HepG2 (cell line): ENCODE data around the gene NIN. TPM values are rescaled to one million over a fixed set of nuclear protein-coding genes. Genes with fewer than 3 reads are reported as not detected.

Experiments used
- GLI4 ChIP-seq: sonication (generic); formaldehyde crosslinking; IDR thresholded peaks from 2 replicates; pipeline ENCODE4 v1.5.1; 2020; ENCODE audit warnings: missing genetic modification reagents, mild to moderate bottlenecking, moderate library complexity, borderline replicate concordance
- HNRNPLL ChIP-seq: fragments of 200-400 bp; formaldehyde crosslinking; IDR thresholded peaks from 2 replicates; pipeline ENCODE4 v1.6.1; 2017; ENCODE audit warnings: mild to moderate bottlenecking, low read depth, low read length; ENCODE audit not compliant: poor library complexity, severe bottlenecking
- JUNB ChIP-seq: sonication (generic); formaldehyde crosslinking; IDR thresholded peaks from 2 replicates; pipeline ENCODE4 v1.8.0; 2022; ENCODE audit warnings: missing genetic modification reagents, mild to moderate bottlenecking, borderline replicate concordance
- MAFK ChIP-seq, 2 experiments: IDR thresholded peaks in 1 of 2; conservative IDR thresholded peaks in 1 of 2; 2 replicates each; pipeline ENCODE4 v1.6.1; 2011; ENCODE audit warnings: improper control_type of control experiment in 2 of 2, low read length in 2 of 2
- NFKB2 ChIP-seq: sonication (generic); formaldehyde crosslinking; IDR thresholded peaks from 2 replicates; pipeline ENCODE4 v1.4.0; 2020; ENCODE audit warnings: missing genetic modification reagents, borderline replicate concordance
- PCBP2 ChIP-seq: fragments of 200-400 bp; formaldehyde crosslinking; optimal IDR thresholded peaks from 2 replicates; pipeline ENCODE3; 2018; ENCODE audit warnings: low read length, low read depth; ENCODE audit not compliant: poor library complexity, severe bottlenecking
- TCF12 ChIP-seq, 2 experiments: fragments of 450-650 bp in 1 of 2; sonication (generic) in 1 of 2; formaldehyde crosslinking in 1 of 2; IDR thresholded peaks; 2 replicates each; pipeline versions ENCODE4 v1.6.1 to v1.8.0; 2017 to 2022; ENCODE audit warnings: antibody characterized with exemption in 1 of 2, mild to moderate bottlenecking in 1 of 2, missing genetic modification reagents in 1 of 2, moderate library complexity in 1 of 2
- ZFAT ChIP-seq: sonication (generic); formaldehyde crosslinking; conservative IDR thresholded peaks from 2 replicates; pipeline ENCODE4 v1.8.1; 2023; ENCODE audit warnings: missing genetic modification reagents, inconsistent platforms
- ZNF12 ChIP-seq: sonication (generic); formaldehyde crosslinking; IDR thresholded peaks from 2 replicates; pipeline ENCODE4 v1.5.0; 2020; ENCODE audit warnings: missing genetic modification reagents
- ZNF24 ChIP-seq: fragments of 450-650 bp; IDR thresholded peaks from 2 replicates; pipeline ENCODE4 v1.6.1; 2017; ENCODE audit warnings: antibody characterized with exemption, mild to moderate bottlenecking
- ZNF296 ChIP-seq: sonication (generic); formaldehyde crosslinking; conservative IDR thresholded peaks from 2 replicates; pipeline ENCODE4 v1.5.0; 2020; ENCODE audit warnings: mild to moderate bottlenecking, missing genetic modification reagents
- ZSCAN20 ChIP-seq: sonication (generic); formaldehyde crosslinking; IDR thresholded peaks from 2 replicates; pipeline ENCODE4 v1.4.0; 2020; ENCODE audit warnings: missing genetic modification reagents, mild to moderate bottlenecking, borderline replicate concordance
- polyA plus RNA-seq, 8 experiments: library from polyadenylated mRNA; depleted of rRNA in 3 of 8; stranded (reverse) in 7 of 8; unstranded in 1 of 8; fragments of >200 nt; fragmentation: Illumina TruSeq in 4 of 8; extraction: Trizol in 4 of 8; gene quantifications; 2 replicates each; pipeline versions ENCODE4 v1.2.1 to v1.2.3, GENCODE V29; 2011 to 2016; ENCODE audit warnings: low read depth in 4 of 8, missing spikeins in 1 of 8, mixed read lengths in 1 of 8; ENCODE audit not compliant: insufficient read depth in 1 of 8
- total RNA-seq, 5 experiments: library from RNA; depleted of rRNA; stranded (reverse); fragments of >200 nt; fragmentation: Illumina TruSeq; extraction: Trizol; gene quantifications; 2 replicates each; pipeline ENCODE4 v1.2.3, GENCODE V29; 2016; ENCODE audit warnings: low read depth in 1 of 5
- TF ChIP-seq, protein P1 (sequence below): sonication (generic); formaldehyde crosslinking; IDR thresholded peaks from 2 replicates; pipeline ENCODE4 v1.4.0; 2020; ENCODE audit warnings: missing genetic modification reagents, low read depth, mild to moderate bottlenecking, borderline replicate concordance
- TF ChIP-seq, protein P2 (sequence below): IDR thresholded peaks from 2 replicates; pipeline ENCODE4 v1.4.0; 2020; ENCODE audit warnings: mild to moderate bottlenecking, missing genetic modification reagents
- TF ChIP-seq, protein P3 (sequence below): sonication (generic); formaldehyde crosslinking; IDR thresholded peaks from 2 replicates; pipeline ENCODE4 v1.4.0; 2020; ENCODE audit warnings: mild to moderate bottlenecking, low read depth, missing genetic modification reagents
- TF ChIP-seq, protein P4 (sequence below): sonication (generic); formaldehyde crosslinking; IDR thresholded peaks from 2 replicates; pipeline ENCODE4 v1.4.0; 2020; ENCODE audit warnings: mild to moderate bottlenecking, missing genetic modification reagents
- TF ChIP-seq, protein P5 (sequence below): sonication (generic); formaldehyde crosslinking; IDR thresholded peaks from 2 replicates; pipeline ENCODE4 v1.5.0; 2020; ENCODE audit warnings: missing genetic modification reagents
- TF ChIP-seq, protein P6 (sequence below): sonication (generic); formaldehyde crosslinking; IDR thresholded peaks from 2 replicates; pipeline ENCODE4 v1.5.0; 2020; ENCODE audit warnings: missing genetic modification reagents, mild to moderate bottlenecking, borderline replicate concordance

Gene NIN
- total and polyA plus RNA-seq, 2 of the 13 experiments (the other 11 are each of a cell fraction or from before 2014, with no cell fraction given): 2.8 to 9.7 TPM

DNA sequence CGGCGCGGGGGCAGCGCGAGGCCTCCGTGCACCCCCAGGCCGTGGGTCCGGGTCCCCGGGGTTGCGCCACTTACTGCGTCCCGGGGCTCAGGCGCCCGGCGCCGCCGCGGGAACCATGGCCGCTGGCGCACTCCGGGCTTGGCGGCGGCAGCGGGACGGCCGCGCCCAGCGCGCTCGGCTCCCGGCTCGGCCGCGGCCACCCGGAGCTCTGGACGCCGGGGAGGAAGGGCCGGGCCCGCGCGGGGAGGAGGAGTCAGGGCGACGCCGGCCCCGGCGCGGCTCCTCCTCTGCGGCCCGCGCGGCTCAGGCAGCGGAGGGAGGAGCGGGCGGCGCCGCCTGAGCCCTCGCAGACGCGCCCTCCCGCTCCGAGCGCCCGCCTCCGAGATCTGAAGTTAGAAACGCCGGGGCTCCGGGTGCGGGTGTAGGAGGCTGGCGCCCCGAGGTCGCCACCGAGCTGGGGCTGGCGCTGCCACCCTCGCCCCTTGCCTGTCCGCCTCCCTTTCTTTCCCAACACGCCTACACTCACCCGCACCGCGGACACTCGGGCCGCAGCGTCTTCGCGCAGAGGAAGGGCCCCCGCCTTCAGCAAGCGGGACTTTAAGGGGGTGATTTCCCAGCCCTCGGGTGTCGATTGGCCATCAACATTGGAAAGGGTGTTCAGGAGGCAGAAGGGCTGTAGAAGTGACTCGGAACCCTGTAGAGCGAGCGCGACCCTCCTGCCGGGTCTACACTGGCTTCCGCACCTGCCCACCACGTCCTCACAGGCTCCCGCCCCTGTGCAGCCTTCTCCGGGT is at the start of gene NIN (continued):
- TF ChIP-seq, protein P1, sequence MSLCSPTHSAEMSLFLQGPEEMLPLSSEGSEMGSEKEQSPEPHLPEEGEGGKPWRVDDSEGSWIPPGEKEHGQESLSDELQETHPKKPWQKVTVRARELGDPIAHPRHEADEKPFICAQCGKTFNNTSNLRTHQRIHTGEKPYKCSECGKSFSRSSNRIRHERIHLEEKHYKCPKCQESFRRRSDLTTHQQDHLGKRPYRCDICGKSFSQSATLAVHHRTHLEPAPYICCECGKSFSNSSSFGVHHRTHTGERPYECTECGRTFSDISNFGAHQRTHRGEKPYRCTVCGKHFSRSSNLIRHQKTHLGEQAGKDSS: no peak
- no peak for TF ChIP-seq GLI4 (CRISPR knock-in tag)
- TF ChIP-seq, protein P2, sequence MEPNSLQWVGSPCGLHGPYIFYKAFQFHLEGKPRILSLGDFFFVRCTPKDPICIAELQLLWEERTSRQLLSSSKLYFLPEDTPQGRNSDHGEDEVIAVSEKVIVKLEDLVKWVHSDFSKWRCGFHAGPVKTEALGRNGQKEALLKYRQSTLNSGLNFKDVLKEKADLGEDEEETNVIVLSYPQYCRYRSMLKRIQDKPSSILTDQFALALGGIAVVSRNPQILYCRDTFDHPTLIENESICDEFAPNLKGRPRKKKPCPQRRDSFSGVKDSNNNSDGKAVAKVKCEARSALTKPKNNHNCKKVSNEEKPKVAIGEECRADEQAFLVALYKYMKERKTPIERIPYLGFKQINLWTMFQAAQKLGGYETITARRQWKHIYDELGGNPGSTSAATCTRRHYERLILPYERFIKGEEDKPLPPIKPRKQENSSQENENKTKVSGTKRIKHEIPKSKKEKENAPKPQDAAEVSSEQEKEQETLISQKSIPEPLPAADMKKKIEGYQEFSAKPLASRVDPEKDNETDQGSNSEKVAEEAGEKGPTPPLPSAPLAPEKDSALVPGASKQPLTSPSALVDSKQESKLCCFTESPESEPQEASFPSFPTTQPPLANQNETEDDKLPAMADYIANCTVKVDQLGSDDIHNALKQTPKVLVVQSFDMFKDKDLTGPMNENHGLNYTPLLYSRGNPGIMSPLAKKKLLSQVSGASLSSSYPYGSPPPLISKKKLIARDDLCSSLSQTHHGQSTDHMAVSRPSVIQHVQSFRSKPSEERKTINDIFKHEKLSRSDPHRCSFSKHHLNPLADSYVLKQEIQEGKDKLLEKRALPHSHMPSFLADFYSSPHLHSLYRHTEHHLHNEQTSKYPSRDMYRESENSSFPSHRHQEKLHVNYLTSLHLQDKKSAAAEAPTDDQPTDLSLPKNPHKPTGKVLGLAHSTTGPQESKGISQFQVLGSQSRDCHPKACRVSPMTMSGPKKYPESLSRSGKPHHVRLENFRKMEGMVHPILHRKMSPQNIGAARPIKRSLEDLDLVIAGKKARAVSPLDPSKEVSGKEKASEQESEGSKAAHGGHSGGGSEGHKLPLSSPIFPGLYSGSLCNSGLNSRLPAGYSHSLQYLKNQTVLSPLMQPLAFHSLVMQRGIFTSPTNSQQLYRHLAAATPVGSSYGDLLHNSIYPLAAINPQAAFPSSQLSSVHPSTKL (CRISPR knock-in tag): peak; percentile 43; the same call in 1 of the 2 replicates
- TF ChIP-seq, protein P3, sequence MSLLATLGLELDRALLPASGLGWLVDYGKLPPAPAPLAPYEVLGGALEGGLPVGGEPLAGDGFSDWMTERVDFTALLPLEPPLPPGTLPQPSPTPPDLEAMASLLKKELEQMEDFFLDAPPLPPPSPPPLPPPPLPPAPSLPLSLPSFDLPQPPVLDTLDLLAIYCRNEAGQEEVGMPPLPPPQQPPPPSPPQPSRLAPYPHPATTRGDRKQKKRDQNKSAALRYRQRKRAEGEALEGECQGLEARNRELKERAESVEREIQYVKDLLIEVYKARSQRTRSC (CRISPR knock-in tag): no peak
- TF ChIP-seq JUNB (CRISPR knock-in tag): no peak
- no peak for TF ChIP-seq PCBP2
- TF ChIP-seq, protein P4, sequence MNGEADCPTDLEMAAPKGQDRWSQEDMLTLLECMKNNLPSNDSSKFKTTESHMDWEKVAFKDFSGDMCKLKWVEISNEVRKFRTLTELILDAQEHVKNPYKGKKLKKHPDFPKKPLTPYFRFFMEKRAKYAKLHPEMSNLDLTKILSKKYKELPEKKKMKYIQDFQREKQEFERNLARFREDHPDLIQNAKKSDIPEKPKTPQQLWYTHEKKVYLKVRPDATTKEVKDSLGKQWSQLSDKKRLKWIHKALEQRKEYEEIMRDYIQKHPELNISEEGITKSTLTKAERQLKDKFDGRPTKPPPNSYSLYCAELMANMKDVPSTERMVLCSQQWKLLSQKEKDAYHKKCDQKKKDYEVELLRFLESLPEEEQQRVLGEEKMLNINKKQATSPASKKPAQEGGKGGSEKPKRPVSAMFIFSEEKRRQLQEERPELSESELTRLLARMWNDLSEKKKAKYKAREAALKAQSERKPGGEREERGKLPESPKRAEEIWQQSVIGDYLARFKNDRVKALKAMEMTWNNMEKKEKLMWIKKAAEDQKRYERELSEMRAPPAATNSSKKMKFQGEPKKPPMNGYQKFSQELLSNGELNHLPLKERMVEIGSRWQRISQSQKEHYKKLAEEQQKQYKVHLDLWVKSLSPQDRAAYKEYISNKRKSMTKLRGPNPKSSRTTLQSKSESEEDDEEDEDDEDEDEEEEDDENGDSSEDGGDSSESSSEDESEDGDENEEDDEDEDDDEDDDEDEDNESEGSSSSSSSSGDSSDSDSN (CRISPR knock-in tag): peak; percentile 44
- TF ChIP-seq, protein P5, sequence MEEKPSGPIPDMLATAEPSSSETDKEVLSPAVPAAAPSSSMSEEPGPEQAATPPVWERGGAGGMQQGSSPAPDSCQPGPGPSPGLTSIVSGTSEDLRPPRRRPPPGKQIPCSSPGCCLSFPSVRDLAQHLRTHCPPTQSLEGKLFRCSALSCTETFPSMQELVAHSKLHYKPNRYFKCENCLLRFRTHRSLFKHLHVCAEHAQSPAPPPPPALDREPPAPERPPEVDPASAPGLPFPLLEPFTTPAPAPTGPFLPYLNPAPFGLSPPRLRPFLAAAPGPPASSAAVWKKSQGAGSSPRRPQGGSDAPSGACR (CRISPR knock-in tag): no peak
- 0 out of 2 replicates have a peak, but pooled peaks have one; percentile 62 for TF ChIP-seq ZSCAN20 (CRISPR knock-in tag)
- TF ChIP-seq HNRNPLL: peak; percentile 77
- no peak for TF ChIP-seq ZNF12 (CRISPR knock-in tag)
- TF ChIP-seq, protein P6, sequence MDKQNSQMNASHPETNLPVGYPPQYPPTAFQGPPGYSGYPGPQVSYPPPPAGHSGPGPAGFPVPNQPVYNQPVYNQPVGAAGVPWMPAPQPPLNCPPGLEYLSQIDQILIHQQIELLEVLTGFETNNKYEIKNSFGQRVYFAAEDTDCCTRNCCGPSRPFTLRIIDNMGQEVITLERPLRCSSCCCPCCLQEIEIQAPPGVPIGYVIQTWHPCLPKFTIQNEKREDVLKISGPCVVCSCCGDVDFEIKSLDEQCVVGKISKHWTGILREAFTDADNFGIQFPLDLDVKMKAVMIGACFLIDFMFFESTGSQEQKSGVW (CRISPR knock-in tag): no peak
- TF ChIP-seq ZNF24: no peak
- peak; percentile 46; the same call in 1 of the 2 replicates for TF ChIP-seq NFKB2 (CRISPR knock-in tag)
- TF ChIP-seq MAFK (conservative IDR thresholded peaks at IDR 0.05 in 1 of 2, IDR thresholded peaks at IDR 0.05 in 1 of 2; ENCODE audit: low read length in 2 of 2): no peak
- TF ChIP-seq ZFAT (CRISPR knock-in tag): no peak
- no peak for TF ChIP-seq ZNF296 (CRISPR knock-in tag)
- TF ChIP-seq TCF12 (IDR thresholded peaks at IDR 0.05): no peak
- no peak for TF ChIP-seq TCF12 (CRISPR knock-in tag; IDR thresholded peaks at IDR 0.05)
